Urothelium cell line (cell line): ENCODE results near the gene DNAH8.

Experiments used
- DNase-seq: peaks from one replicate; pipeline ENCODE4 v3.0.0; 2011; ENCODE audit warnings: low spot score, mixed read lengths
- FAIRE-seq: peaks from 2 replicates; lab custom pipeline; 2011; peaks lifted over from hg19 to GRCh38; lab: Jason Lieb, UNC

Gene DNAH8

DNA sequence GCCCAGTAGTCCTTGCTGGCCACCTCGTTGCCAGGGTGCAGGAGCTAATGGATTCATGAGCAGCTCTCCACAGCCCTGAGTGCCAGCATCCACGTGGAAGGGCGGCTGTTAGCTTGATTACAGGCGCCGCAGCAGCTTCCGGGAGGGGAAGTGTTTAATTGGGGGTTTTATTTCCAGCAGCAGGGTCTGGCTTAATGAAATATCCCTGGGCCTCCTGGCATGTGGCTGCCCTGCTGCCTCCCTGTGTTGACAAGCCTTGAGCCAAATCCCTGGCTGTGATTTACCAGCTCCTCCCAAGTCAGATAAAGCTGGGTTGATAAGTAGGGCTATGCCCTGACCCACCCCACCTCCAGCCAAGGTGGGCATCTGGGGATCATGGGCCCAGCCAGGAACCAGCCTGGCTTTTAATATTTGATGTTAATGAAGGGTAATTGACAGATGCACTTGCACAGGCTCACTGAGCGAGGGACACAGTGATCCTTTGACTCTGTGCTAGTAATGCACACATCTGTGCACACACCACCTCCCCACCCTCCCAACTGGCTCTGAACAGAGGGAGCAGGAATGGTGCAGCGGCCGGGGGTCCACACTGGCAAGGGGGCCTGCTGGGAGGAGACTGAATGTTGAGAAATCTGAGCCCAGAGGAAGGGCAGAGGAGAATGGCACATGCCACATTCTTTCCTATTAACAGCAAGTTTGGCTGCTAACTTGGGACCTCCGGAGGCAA lies 347.1 kb downstream of the DNAH8 start:
- DNase-seq: no peak
- FAIRE-seq: no peak

GRCh38 chr6:39063526-39063925 lies 348.4 kb downstream of the DNAH8 start:
- FAIRE-seq (no peak), DNase-seq (no peak)

DNA sequence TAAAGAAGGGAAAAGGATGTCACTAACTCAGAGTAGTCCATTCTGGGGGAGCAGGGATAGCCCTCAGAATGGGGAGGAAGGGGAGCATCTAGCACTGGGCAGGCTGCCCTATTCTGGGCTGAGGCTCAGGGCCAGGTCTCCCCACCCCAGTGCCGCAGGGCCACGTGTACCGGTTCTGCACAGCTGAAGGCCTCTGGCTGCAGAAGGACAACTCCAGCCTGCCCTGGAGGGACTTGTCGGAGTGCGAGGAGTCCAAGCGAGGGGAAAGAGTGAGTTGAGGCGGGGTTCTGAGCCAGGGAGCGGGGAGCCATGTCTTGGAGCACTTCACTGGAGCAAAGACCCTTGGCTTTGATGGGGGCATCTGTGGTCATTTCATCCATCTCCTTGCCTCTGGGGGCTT lies 350.4 kb downstream of the DNAH8 start:
- FAIRE-seq: no peak

GRCh38 chr6:39068391-39068790 lies 353.3 kb downstream of the DNAH8 start:
- FAIRE-seq (no peak), DNase-seq (no peak)

More for the DNA sequence above, 350.4 kb downstream of the DNAH8 start:
- no peak for DNase-seq

DNA sequence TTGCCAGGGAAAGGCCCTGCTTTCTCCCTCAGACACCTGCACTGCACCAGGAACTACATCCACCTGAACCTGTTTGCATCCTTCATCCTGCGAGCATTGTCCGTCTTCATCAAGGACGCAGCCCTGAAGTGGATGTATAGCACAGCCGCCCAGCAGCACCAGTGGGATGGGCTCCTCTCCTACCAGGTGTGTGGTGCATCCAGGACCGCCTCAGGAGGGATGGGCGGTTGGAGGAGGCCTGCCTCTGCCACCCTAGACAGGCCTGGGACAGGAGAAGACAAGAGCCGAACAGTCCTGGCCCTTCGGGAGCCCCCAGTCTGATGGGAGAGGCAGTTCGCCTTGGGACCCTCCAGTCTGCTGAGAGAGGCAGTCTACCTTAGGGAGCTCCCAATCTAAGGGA lies 357.7 kb downstream of the DNAH8 start:
- FAIRE-seq: no peak
- DNase-seq: no peak

GRCh38 chr6:39073471-39074355 lies 358.6 kb downstream of the DNAH8 start:
- no peak for DNase-seq
- FAIRE-seq: no peak

DNA sequence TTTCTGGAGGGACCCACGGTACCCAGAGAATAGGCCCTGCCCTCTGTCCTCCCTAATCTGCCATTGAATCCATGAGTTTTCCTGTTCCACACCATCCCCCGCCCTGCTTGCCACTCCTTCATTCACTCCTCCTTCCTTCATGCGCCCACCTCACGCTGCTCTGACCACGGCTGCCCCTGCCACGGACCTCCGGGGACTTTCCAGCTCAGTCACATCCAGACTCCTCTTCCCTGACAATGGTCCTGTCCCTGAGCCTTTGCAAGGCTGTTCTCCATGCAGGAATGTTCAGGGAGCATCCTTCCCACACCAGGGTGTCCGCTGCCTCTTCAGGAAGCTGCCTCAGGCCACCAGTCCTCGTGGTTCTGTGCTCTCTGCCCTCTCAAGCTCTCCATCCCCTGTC lies 359.4 kb downstream of the DNAH8 start:
- DNase-seq (no peak), FAIRE-seq (no peak)

- no peak for FAIRE-seq
These were observed 360.0 kb downstream of the DNAH8 start for GRCh38 chr6:39075010-39075686.

DNA sequence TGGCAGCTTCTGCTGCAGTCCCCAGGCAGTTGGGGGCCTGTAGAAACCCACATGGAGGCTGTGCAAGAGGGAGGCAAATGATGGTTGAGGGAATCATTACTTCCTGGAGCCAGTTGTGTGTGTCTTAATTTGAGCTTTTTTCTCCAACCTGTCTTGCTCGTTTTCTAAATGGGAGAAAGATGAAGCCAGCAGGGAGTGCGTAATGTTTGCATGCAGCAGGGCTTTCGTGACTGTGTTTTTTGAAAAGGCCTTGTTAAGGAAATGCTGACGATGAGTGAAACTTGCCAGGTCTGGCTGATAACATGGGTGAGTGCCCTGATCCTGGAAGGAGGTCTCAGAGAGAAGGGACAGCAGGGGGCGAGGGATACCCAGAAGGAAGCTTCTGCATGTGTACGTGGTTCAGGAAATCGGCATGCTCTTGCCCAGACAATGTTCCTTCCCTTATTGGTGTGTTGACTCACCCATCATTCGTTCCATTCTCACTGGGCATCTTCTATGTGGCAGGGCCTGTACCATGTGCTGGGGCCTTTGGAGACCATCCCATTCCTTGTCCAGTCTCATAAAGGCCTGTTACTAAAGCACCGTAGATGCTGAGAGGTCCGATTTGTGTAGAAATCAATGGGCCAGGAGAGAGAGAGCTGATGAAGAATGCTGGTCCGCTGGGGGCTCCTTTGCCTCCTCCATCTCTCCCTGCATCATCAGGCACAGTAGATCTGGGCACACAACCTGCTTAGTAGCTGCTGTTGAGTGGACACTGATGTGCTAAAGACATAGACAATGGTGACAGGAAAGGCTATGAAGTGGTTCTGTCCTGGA lies 360.9 kb downstream of the DNAH8 start:
- FAIRE-seq (no peak), DNase-seq (no peak)

More at GRCh38 chr6:39075010-39075686, 360.0 kb downstream of the DNAH8 start:
- DNase-seq: no peak

GRCh38 chr6:39076623-39077535 lies 361.8 kb downstream of the DNAH8 start:
- no peak for DNase-seq
- FAIRE-seq: no peak

- no peak for DNase-seq
- FAIRE-seq: no peak
These were observed 362.9 kb downstream of the DNAH8 start for GRCh38 chr6:39077882-39078594.

DNA sequence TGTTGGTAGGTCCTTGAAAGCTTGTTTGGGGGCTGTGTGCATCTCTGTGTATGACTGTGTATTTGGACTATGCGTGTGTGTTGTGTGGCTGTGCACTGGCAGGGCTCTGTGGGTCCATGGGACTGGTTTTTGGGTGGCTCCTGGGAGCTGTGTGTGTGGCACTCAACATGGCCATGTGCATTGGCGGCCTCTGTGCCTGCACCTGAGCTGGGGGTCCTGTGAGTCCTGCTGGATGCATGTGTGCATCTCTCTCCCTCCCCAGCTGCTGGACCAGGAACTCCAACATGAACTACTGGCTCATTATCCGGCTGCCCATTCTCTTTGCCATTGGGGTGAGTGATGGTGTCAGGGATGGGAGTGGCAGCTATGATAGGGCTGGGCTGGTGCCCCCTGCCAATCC lies 363.6 kb downstream of the DNAH8 start:
- FAIRE-seq: no peak
- DNase-seq: no peak

- no peak for FAIRE-seq
These were observed 364.4 kb downstream of the DNAH8 start for GRCh38 chr6:39079197-39080125.

More at GRCh38 chr6:39079197-39080125, 364.4 kb downstream of the DNAH8 start:
- DNase-seq: no peak
